Left cardiac atrium (tissue), 4 donors: ENCODE data around the gene RPS23. TPM values are rescaled to one million over a fixed set of nuclear protein-coding genes. Genes with fewer than 3 reads are reported as not detected.
"Not testable (repeated sequence)": the region's sequence is repeated elsewhere in the genome, so short reads cannot be mapped to it uniquely, and the experiment has no call there.

Experiments used
- ATAC-seq, 2 donors: fragments of 200-7000 bp; cut with Tn5 transposase; one replicate each; pipeline ENCODE4 v1.9.1; 2020; ENCODE audit warnings: mild to moderate bottlenecking in 2 of 2, moderate library complexity in 2 of 2
- DNase-seq: peaks from one replicate; pipeline ENCODE4 v3.0.0-alpha.2; 2020
- intact Hi-C, 2 donors: fragments of 100-400 bp; cut with DNase I; formaldehyde crosslinking; loops; one replicate each; pipeline versions ENCODE4 v1.14.1 to v1.15.1; 2022 to 2023
- total RNA-seq, 2 donors: library from RNA; stranded (reverse); fragmentation: NEBNext Ultra II Directional; extraction: Animal tissue kit (Norgen Biotek cat#: 25700); gene quantifications; one replicate each; pipeline ENCODE4 v1.2.1, GENCODE V29; 2021
- donor health status: DM: no; HTN: yes; CAD: no.
- donor health status: DM: no; HTN: yes; CAD: no; lungs with severe emphysema.
- donor health status: DM: yes; HTN: yes; CAD: no.
- donor health status: Dilated cardiomyopathy.

Gene RPS23
- total RNA-seq, 2 donors from 2014 or later: 1,197 to 1,309 TPM

DNA sequence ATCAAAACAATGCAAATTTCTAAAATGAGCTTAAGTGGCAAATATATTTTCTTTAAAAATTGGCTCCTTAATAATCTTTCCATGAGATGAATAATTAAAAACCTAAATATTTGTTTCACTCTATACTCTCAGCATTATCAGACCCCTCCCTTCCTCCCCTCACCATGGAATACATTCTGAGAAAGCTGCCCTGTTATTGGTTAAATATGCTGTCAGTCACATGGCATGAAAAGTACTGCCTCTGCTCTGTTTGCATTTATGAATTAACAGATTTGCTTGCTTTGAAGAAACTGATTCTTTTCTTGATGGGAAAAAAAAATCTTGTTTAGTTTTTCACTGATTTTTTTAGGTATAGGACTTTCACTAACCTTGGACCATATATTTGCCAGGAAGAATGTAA lies 17.0 kb upstream of the RPS23 start:
- intact Hi-C loops: no loop called here
- DNase-seq: no peak
- no peak for ATAC-seq

DNA sequence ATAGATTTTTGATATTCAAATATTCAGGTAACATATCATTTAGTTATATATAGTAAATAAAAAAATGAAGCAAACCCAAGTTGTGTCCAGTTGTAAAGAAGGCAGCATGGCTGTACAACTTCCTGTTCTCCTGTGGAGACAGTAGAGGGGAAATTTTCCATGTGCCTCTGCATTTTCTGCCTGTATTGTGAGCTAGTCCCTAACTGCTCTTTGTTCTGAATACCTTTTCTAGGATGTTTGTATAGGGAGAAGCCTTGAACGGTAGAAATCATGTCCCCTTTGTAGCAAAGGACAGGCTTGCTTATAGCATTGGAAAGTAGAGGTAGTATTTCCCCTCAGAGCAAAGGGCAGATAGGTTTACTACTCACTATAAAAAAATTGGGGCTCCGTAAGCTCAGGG lies 13.3 kb upstream of the RPS23 start:
- no peak for ATAC-seq

DNA sequence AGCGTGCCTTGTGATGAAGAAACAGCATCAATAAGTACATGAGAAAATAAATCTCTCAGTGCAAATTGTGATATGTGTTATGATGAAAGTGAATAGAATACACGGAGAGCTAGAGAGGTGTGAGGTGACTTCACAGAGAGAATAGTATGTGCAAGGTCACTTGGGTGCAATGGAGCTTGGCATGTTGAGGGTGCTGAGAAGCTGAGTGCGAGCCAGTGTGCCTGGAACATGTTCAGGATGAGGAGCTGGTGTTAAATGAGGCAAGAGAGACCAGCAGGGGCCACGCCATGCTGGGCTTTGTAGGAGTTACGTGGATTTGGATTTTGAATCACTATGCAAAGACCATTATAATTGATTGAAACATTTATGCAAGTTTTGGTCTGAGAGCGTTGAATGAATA lies 12.8 kb upstream of the RPS23 start:
- DNase-seq (no peak), ATAC-seq (peak in 1 of 2 donors; percentile 78)
- intact Hi-C loops: no loop called here

More for the DNA sequence above, 13.3 kb upstream of the RPS23 start:
- intact Hi-C loops: no loop called here
- no peak for DNase-seq

DNA sequence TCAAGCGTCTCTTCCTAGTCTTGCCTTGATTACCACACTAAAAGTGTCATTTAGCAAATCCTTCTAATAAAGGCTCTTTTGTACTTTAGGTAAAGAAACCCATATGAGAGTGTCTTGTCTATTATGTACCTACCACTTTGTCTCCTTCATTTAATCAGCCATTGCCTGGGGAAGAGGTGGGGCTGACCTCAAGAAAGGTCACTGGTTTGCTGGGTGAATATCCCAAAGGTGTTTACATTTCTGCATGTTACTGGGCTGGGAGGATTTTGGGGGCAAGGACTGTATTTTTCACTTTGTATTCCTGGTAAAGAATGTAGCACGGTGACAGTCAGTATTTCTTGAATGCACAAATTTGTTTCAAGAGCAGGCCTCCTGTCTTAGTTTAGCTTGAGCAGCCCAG lies 11.9 kb upstream of the RPS23 start:
- intact Hi-C loops: no loop called here
- ATAC-seq: no peak
- no peak for DNase-seq

DNA sequence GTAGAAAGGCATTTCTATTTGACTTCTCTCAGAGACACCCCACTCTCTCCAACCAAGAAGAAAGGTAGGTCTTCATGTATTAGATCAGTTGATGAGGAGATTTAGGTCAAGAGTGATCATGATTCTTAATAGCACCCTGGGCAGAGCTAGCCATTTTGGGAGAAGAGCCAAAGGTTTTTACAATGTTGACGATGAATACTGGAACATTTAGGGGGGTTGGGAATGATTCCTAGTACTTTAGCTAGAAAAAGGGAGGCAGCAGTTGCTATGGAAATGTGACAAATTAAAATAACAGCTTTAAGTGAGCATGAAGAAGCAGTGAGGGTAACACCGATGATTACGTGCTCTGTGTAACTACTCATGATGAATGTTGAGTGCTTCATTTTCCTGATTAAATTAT lies 9.5 kb upstream of the RPS23 start:
- ATAC-seq: no peak
- intact Hi-C loops: no loop called here
- DNase-seq: no peak

DNA sequence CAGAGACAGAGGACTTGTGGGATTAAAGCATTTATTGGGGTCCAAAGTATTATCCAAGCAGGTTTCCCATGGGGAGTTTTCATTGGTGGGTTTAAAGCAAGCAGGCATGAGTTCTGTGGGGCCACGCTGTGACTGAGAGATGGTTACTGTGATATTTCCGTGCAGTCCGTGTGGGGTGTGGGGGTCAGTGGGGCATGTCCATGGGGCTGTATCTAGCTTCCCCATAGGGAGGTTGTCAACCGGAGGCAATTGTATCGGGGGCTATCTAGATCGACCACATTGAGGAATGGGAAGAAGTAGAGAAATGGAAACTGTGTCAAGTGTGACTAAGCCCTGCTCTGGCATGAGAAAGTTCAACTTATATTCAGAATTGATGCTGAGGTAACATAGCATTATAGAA lies 7.1 kb upstream of the RPS23 start:
- ATAC-seq (no peak), DNase-seq (no peak)
- intact Hi-C loops: no loop called here

DNA sequence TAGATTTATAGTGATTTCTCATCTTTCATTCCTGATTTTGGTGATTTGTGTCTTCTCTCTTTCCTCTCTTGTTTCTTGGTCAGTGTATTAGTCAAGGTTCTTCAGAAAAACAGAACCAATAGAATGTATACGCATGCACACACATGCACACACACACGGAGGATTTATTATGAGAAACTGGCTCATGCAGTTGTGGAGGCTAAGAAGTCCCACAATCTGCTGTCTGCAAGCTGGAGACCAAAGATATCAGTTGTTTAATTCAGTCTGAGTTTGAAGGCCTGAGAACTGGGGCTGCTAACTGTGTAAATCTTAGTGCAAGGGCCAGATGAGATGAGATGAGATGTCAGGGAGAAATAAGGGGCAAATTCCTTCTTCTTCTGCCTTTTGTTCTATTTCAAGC lies 5.7 kb upstream of the RPS23 start:
- no peak for DNase-seq
- no peak for ATAC-seq
- intact Hi-C loops: no loop called here

DNA sequence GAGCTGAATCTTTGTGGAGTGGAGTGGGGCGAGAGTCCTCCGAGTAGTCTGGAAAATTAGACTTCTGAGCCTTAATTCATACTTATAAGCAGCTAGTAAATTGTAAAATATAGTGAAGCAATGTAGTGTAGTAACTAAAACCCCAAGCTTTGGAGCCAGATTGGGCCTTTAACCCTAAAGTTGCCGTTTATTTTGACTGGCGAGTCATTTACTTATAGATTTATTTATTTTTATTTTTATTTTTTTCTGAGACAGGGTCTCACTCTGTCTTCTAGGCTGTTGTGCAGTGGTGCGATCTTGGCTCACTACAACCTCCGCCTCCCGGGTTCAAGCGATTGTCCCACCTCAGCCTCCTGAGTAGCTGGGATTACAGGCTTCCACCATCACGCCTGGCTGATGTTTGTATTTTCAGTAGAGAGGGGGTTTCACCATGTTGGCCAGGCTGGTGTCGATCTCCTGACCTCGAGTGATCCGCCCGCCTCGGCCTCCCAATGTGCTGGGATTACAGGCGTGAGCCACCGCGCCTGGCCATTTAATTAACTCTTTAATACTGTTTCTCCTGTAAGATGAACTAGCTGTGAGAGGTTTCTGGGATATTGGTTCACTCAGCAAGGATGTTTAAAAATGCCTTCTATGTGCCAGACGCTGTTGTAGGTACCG lies 687 bp upstream of the RPS23 start:
- DNase-seq (no peak), ATAC-seq (no peak)
- intact Hi-C loops: no loop called here

DNA sequence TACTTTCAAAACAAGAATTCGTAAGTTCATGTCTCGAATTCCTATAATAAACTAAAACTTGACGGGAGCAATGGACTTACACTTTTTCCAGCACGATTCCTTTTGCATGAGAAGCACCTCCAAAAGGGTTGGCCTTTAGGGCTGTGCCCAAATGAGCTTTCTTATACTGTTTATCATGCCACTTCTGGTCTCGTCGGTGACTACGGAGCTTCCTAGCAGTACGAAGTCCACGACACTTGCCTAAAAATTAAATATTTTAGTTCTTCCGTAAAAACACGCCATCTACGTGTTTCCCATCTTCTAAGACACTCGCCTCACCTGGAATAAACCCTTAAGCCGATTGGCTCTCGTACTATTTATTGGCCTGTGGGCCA lies 554 bp downstream of the RPS23 start:
- intact Hi-C loops: no loop called here
- ATAC-seq (peak; percentile 2 to 5), DNase-seq (no peak)

DNA sequence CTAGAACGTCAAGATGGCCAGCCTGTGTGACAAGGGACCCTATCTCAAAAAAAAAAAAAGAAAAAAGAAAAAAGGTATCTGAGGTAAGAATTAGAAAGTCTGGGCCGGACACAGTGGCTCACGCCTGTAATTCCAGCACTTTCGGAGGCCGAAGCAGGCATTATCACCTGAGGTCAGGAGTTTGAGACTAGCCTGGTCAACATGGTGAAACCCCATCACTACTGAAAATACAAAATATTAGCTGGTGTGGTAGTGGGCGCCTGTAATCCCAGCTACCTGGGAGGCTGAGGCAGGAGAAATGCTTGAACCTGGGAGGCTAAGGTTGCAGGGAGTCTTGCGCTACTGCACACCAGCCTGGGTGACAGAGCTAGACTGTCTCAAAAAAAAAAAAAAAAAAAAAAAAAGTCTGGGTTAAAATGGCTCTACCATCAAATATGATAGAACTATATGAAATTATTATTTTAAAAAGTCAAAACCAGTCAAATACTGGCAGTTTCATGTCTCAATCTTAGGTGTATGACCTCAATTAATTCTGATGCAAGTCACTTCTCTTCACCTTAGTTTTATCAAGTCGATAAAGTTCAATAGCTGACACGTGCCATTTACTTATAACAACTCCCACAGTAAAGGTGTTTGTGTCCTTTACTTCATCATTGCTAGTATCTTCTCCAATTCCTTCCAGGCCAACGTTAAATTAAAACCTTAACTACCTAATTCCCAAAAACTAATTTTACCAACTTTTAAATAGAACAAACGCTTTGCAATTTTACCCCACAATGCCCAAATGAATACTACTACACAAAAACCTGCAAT lies 1.1 kb downstream of the RPS23 start:
- ATAC-seq: no peak
- intact Hi-C loops: no loop called here
- DNase-seq: no peak

DNA sequence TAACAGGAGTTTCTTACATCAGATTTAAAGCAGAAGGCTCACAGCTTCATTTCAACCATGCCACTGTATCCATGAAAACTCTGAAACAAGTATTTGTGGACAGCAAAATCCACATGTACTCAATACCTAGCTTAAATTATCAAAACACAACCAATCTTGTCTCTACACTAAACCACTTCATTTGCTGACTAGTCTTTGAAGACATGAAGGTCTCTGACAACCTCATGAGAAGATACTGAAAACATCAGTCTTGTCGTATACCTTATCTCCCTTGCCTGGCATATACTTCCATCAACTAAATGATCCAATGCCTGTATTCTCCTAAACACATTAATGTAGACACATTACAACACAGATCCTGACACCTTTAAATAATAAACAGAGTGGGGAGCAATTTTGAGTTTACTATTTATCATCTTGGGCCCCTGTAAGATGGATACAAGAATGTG lies 2.9 kb downstream of the RPS23 start:
- no peak for ATAC-seq
- no peak for DNase-seq
- intact Hi-C loops: no loop called here

DNA sequence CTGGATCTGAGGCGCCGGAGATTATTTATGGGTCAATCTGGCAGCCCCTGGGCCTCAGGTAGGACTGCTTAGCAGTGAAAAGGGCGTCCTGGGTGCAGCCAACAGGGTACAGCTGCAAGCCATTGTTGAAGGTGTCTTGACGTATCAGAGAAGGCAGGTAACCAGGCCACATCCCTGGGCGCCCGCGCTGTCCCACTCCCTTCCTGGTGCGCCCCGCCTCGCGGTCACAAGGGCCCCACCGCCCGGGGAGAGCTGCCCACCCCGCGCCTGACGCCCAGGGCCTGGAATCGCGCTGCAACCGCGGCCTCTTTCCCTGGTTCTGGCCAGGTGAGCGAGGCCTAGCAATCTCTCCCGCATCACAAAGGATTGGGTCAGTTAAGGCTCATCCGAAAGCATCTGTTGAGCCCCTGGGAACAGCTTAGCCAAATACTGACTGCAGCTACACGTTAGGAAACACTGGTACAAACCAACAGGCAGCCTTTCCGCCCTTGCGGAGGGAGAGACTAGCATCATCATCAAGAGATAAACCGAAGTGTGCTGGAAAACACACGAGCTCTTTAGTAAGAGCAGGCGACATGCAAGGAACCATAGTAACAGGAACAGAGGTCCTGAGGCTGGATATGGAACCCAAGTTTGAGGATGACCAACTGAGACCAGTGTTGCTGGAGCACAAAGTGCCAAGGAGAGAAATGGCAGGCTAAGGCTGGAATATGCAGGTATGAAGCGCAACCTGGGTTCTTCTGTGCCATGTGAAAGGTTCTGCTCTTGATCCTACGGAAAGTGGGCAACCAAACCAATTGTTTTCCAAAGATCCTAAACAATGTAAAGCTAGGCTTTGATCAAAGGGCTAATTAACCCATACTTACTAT lies 3.6 kb downstream of the RPS23 start:
- ATAC-seq (no peak), DNase-seq (peak; percentile 23)
- intact Hi-C loops: no loop called here

DNA sequence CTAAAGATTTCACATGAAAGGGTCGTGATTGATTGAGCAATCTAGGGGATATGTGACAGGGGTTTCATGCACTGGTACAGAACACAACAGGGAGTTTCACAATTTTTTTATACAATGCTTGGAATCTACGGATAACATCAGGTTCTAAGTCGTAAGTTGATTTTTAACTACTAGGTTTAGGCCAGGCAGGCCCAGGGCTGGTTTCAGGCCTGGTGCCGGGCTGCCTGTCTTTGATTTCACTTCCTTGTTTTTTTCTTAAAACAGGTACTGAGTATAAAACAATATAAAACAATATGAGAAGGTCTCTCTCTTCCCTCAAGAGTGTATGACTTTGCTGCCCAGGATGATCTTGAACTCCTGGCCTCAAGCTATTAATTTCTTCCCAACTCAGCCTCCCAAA lies 4.7 kb downstream of the RPS23 start:
- ATAC-seq, DNase-seq, intact Hi-C loops: not testable (repeated sequence)

DNA sequence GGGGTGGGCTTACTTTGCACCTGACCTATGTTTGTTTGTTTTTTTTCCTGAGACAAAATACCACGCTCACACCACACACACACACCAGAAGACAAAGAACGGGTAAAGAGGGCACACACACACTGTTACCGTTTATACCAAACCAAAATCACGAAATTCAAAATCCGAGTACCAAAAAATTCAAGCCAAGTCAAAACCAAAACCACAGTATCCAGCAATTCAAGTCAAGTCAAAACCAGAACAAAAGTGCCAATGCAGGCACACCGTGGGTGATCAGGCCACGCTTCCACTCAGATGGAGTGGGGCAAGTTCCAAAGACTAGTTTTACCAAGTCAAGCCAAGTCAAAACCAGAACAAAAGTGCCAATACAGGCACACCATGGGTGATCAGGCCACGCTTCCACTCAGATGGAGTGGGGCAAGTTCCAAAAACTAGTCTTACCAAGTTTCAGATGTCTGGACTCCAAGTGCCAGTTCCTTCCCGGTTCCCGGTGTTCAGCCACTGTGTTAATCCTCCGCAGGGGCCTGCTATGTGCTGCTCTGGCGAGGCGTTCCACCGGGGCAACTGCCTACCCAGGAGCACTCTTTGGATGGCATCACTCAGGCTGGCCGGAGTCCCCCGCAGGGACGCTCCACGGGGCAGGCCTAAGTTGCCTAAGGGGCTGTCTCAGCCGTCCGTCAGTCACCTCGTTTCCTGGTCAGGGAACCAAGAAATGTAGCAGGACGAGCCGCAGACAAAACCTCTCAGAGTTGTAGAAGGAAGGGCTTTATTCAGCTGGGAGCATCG lies 5.4 kb downstream of the RPS23 start:
- DNase-seq, ATAC-seq, intact Hi-C loops: not testable (repeated sequence)

DNA sequence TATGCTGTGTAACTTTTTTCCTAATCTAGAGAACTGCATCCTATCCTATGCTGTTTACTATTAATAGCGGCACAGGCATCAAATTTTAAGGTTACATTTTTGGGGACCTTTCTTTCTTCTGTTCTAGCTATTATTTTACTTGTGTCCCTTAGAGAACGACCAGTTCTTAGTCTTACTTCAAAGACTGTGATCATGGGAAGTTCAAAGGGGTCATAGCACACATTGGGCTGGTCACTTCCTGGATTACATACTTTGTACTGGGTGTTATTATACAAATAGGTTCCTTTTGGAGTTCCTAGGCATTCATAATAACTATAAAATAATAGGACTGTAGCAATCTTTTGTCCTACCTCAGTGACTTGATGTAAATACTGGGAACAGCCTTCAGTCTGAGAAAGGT lies 8.8 kb downstream of the RPS23 start:
- DNase-seq, intact Hi-C loops, ATAC-seq: not testable (repeated sequence)

DNA sequence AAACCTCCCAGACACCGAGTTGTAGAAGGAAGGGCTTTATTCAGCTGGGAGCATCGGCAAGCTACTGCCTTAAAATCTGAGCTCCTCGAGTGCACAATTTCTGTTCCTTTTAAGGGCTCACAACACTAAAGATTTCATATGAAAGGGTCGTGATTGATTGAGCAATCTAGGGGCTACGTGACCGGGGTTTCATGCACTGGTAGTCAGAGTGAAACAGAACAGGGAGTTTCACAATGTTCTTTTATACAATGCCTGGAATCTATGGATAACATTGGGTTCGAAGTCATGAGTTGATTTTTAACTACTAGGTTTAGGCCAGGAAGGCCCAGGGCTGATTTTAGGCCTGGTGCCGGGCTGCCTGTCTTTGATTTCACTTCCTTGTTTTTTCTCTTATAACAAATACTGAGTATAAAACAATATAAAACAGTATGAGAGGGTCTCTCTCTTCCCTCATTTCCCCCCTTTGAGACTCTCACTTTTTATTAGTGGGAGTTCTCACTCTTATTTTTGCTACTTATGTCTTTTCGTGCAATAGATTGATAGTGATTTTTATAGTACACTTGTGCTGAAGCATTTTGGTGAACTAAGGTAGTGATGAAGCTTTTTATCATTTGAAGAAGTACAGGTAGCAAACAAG lies 10.7 kb downstream of the RPS23 start:
- ATAC-seq, DNase-seq, intact Hi-C loops: not testable (repeated sequence)

DNA sequence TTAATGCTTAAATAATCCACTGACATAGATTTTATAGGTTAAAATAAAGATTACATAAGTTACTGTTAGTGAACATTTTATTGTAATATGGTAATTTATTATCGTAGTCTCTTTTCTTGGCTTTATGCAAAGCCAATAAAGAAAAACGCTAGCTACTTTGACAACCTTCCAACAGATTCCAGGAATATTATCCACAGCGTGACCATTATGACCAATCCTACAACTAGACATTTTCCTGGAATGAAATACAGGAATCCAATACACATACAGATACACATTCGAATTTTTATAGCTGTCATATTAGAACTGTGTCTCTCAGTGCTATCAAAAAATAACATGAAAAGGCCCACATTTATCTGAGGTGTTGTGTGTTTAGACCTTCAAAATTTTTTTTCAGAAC lies 13.1 kb downstream of the RPS23 start:
- no peak for DNase-seq
- no peak for ATAC-seq
- intact Hi-C loops: no loop called here

DNA sequence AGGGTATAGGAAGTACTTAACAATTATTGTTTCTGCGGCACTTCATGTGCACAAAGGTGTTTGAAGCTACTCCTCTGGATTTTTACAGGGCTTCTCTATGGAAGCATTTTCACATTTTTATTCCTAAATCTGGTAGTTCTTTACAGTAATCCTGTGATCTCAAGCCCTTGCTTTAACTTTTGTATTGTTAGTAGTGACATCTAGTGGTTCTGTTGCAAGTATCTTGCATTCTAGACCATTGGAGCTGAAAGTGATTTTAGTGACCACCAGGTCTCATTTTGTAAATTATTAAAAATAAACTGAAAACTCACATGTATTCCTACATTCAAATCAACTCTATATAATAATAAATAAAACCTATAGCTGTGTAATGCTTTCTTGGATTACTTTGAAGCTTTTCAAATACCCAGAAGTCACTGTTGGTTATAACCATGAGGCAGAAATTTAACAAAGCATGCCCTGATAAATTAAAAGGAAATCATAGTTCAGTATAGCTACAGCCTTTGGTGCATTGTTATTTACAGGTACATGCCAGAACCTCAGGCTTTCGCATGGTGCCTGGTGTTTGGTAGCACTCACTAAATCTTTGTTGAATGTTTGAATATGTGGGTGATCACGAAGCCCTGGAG lies 18.9 kb downstream of the RPS23 start:
- DNase-seq (no peak), ATAC-seq (no peak)
- intact Hi-C loops: no loop called here
